HG02884 (cell line): ENCODE data around the gene MROH8.
"Not testable (repeated sequence)": the region's sequence is repeated elsewhere in the genome, so short reads cannot be mapped to it uniquely, and the experiment has no call there.

Source experiments
- ATAC-seq: cut with Tn5 transposase; IDR thresholded peaks from one replicate; pipeline ENCODE4 v1.9.1; 2021; ENCODE audit warnings: mild to moderate bottlenecking, moderate library complexity; ENCODE audit not compliant: unreplicated experiment

MROH8 gene

DNA sequence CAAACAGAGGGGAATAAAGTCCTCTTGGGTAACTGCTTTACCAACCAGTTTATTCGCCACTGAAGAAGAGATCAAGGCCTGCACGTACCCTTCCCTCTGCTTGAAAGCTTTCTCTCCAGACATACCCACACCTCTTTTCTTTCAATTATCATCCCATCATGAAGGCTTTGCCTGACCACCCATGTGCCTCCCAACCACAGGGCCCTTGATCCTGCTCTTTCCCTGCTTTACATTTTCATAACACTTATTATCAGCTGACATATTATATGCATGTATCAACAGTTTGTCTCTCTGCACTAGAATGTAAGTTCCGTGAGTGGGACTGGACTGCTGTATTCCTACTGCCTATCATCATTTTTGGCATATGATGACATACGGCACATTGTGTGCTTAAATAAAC lies 21.1 kb downstream of the MROH8 start:
- ATAC-seq = no peak

DNA sequence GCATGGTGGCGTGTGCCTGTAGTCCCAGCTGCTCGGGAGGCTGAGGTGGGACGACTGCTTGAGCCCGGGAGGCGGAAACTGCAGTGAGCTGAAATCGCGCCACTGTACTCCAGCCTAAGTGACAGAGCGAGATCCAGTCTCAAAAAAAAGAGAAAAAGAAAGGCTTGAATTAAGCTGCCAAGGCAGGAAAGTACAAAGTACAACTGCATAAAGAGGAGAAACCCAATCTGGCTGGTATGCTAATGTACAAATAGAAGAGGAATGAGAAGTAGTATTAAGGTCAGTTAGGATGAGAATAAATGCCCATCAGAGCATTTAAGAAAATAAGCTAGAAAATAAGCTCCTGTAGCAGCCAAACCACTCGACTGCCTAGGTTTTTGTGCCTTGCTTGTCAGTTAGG lies 23.4 kb downstream of the MROH8 start:
- no peak for ATAC-seq

DNA sequence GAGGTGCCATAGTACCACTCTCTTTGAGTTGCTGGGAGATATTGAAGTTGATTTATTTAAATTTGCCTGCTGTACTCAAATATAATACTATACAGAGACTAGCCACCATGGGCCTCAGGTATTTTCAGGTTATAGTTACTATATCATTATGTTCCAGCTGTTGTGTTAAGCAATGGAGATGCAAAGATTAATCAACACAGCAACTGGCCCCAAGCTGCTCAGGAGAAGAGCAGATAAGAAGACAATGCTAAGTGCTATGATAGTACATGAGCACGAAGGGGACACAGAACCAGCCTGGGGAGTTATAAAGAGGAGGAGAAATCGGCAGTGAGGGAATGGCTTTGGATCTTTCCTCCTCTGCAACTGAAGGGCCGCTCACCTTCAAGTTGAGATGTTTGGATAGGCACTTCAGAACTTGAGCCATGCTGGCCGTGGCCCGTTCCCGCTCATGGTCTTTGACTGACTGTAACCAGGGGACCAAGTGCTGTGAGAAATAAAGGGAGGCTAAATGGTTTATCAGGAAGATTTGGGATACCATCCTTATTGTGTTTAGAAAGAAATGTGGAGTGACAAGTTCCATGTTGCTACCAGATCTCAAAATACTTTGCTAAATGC lies 24.6 kb downstream of the MROH8 start:
- ATAC-seq = no peak

DNA sequence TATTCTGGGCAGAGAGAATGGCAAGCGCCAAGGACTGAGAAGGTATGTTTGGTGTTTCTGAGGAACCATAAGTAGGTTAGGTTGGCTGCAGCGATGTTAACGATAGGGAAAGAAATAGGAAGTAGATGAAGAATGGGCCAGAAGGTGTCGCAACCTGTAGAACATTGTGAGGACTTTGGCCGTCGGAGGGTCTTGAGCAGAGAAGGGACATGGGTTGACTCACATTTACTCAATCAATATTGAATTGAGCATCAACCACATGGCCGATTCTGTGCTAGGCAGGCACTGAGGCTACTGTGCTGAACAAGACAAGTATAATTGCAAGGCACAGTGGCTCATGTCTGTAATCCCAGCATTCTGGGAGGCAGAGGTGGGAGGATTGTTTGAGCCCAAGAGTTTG lies 27.1 kb downstream of the MROH8 start:
- no peak for ATAC-seq

DNA sequence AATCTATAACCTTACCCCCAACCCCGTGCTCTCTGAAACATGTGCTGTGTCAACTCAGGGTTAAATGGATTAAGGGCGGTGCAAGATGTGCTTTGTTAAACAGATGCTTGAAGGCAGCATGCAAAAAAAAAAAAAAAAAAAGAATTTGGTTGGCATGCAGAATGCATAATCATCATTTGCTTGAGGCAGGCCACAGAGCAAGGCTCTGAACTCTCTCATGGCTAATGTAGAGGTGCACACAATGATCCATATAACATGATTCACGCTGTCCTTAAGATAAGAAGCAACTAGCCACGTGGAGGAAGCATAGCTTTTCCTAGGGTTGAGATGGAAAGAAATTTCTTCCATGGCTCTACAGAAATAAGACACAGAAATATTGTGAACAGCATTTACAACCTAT lies 27.8 kb downstream of the MROH8 start:
- no peak for ATAC-seq

DNA sequence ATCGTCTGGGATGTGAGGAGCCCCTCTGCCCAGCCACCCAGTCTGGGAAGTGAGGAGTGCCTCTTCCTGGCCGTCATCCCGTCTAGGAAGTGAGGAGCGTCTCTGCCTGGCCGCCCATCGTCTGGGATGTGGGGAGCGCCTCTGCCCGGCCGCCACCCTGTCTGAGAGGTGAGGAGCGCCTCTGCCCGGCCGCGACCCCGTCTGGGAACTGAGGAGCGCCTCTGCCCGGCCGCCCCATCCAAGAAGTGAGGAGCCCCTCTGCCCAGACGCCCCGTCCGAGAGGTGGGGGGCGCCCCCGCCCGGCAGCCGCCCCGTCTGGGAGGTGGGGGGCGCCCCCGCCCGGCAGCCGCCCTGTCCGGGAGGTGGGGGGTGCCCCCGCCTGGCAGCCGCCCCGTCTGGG lies 28.5 kb downstream of the MROH8 start:
- not testable (repeated sequence) for ATAC-seq

DNA sequence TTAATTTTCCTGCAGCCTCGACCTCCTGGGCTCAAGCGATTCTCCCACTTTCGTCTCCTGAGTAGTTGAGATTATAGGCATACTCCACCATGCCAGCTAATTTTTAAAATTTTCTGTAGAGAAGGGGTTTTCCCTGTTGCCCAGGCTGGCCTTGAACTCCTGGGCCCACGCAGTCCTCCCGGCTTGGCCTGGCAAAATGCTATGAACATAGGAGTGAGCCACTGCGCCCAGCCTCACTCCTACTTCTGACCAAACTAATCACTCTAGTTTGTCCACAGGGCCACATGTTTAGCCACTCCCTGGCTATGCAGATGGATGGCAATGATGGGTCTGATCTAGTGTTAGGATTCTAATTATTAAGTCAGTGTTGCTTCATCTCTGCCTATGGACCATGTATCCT lies 32.1 kb downstream of the MROH8 start:
- ATAC-seq = no peak

DNA sequence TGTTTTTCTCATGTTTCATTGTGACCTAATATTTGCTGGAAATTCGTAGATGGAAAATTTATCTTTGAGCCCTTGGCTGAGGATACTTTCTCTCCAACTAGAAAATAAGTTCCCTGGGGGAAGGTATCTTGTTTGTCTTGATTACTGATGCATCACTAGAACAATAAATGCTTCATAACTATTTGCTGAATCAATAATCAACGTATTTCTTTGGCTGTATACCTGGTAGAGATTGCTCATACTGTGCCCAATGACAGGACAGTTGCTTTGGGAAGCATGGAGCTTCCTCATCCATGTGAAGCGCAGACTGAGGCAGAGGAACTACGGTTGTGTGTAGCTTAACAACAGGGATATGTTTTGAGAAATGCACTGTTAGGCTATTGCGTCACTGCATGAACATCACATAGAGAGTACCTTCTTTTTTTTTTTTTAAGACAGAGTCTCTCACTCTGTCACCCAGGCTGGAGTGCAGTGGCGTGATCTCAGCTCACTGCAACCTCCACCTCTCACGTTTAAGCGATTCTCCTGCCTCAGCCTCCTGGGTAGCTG lies 34.4 kb downstream of the MROH8 start:
- ATAC-seq = no peak

DNA sequence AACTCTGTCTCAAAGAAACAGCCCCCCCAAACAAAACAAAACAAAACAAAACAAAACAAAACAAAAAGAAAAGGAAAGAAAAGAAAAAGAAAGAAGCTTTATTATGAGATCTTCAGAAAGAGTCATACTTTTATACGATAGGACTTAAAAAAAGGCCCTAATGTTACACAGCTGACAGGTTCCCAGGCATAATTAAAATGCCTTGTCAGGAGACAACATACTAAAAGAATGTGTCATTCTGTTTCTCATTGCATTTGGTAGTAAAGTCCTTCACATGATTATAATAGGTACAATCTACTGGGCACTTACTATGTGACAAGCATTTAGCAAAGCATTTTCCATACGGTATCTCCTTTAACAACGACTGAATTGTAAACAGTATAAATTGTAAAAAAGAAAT lies 36.6 kb downstream of the MROH8 start:
- ATAC-seq = no peak

DNA sequence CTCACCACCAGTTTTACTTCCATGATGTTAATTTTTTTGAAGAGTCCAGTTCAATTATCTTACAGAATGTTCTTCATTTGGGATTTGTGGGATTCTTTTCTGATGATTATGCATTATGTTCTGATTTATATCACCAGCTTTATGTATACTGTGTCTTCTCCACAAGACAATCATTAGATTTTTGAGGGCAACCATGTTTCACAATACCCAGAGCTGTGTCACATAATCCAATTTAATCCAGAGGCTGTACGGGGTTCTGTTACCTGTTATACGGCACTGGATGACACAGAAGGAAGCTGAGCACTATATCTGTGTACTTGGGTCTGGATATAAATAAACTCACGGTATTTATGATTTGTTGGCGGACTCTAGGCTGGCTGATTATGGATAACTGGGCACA lies 41.8 kb downstream of the MROH8 start:
- ATAC-seq = no peak

DNA sequence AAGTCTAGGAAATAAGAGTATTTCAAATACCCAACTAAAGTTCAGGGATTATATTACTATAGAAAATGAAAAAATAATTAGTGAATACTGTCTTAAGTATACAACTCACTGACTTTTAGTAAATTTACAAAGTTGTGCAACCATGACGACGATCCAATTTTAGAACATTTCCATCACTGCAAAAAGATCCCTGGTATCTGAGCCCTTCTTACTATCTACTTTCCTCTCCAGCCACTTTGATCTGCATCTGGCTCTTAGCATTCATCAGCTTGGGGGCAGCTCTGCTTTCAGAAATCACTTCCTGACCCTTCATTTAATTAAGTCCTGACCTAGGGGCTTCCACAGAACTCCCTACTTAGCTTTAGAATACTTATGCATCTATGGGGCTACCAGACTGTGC lies 45.4 kb downstream of the MROH8 start:
- ATAC-seq = no peak

DNA sequence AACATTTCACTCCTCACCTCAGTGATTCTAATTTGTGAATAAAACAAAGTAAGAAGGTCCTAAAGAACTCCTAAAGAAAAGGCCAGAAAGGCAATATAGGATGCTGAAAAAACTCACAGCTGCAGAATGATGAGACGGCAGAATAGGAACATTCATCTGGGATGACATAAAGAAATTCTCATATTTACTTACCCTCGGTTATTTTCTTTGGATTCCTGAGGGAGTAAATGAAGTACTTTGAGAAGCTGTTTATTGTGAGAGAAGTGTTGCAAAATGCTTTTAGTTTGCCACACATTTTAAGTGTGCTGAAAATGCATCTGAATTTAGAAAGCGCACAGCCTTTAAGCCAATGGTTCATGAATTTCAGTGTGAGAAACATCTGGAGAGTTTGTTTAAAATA lies 47.9 kb downstream of the MROH8 start:
- ATAC-seq = no peak

DNA sequence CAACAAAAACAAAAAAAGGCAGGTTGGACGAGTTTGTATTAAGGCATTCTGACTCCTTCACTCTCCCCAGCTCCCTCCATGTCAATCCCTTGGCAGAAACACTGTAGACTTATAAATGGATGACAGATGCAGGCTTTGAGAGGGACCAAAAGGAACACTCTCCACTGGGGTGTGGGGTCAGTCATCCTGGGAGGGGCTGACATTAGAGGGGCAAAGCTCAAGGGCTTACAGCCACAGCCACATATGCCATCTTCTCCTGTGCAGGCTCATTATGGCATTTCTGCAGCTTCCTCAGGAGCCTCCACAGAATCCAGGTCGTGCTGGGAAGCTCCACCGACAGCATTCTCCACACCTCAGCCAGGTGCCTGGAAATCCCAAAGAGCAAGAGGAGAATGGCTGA lies 50.5 kb downstream of the MROH8 start:
- no peak for ATAC-seq

DNA sequence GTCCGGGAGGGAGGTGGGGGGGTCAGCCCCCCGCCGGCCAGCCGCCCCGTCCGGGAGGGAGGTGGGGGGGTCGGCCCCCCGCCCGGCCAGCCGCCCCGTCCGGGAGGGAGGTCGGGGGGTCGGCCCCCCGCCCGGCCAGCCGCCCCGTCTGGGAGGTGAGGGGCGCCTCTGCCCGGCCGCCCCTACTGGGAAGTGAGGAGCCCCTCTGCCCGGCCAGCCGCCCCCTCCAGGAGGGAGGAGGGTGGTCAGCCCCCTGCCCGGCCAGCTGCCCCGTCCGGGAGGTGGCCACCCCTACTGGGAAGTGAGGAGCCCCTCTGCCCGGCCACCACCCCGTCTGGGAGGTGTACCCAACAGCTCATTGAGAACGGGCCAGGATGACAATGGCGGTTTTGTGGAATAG lies 53.1 kb downstream of the MROH8 start:
- ATAC-seq = not testable (repeated sequence)

DNA sequence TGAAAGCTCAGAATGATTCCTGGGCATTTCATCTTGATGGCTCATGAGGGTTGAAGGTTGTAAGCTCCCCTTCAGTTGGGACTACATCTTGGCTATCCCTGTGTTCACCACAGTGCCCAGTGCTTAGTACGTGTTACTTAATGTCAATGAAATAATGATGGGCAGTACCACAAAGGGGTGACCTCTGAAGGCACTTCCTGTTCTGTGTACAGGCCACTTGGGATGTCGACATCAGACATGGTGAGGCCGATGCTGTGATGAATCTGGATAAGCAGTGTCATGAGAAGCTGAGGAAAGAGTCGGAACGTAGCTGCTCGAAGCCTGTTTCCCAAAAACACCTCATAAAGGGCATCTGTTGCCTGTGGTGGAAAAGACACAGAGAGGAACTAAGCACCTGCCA lies 55.9 kb downstream of the MROH8 start:
- no peak for ATAC-seq

DNA sequence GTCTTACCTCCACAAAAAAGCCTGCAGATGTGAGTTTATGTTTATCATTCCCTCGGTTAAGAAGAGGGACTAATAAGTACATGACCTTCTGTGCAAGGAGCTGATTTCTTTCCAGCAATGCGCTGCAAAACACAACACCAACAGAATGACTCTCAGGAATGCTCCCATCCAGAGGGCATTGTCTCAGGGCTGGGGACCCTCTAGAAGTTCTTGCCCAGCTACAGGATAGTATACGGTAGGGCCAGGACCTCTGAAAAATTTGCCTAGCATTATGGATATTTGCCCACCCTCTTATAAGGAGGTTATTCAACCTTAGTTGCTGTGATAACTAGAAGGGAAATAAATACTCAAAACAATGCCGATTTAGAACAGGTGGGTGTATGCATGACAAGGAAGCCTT lies 58.9 kb downstream of the MROH8 start:
- no peak for ATAC-seq

DNA sequence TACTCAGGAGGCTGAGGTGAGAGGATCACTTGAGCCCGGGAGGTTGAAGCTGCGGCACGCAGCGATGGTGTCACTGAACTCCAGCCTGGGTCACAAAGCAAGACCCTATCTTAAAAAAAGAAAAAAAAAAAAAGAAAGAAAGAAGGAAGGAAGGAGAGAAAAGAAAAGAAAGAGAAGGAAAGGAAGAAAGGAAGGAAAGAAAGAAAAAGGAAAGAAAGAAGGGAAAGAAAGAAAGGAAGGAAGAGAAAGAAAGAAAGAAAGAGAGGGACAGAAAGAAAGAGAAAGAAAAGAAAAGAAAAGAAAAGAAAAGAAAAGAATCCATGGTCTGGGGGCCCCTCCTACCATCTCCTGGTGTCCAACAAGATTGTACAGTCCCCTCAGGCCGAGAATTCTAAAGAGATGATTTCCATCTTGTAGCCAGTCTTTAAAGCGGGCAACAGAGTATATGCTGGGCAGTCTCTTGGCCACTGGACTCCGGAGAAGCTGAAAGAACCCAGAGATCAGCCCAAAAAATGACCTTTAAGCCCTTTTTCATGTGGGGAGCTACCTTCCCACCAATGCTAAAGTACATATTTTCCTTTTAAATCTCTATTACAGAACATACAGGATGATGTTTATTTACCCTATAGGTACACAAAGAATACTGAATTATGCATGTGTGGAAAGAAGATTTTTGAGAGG lies 59.9 kb downstream of the MROH8 start:
- no peak for ATAC-seq

DNA sequence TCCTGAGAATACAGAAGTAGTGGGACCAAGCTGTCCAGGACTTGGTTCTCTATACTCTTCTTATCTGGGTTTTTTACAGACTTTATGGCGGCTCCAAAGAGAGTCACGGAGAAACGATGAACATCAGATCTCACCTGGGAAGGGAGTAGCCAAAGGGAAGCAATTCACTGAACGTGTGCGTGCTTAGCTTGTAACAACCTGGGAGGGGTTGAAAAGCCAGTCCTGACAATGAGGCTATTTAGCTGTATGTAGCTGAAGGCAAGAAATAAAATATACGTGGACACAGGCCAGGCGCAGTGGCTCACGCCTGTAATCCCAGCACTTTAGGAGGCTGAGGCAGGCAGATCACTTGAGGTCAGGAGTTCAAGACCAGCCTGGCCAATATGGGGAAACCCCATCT lies 65.3 kb downstream of the MROH8 start:
- no peak for ATAC-seq

DNA sequence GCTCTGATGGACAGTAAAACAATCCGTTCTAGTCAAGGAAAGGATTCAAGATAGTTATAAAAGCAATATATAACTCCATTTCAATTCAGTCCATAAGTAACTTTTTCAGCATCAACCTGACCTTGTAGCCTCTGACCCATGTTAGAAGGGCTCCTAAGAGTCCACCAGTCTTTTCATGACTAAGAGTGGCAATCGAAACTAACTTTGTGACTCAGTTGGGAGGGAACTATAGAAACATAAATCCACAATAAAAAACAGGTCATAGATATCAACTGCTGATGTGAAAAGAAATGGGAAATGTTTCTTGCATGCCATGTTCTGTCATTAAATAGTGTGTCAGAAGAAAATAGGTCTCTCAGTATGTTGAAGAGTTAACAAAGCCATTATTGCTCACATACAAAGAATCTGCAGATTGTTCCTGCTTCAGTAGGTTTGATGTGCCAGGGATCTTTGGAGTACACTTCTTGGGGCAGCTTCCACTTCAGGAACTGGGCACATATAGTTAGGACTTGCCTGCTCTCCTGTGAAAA lies 67.4 kb downstream of the MROH8 start:
- no peak for ATAC-seq

DNA sequence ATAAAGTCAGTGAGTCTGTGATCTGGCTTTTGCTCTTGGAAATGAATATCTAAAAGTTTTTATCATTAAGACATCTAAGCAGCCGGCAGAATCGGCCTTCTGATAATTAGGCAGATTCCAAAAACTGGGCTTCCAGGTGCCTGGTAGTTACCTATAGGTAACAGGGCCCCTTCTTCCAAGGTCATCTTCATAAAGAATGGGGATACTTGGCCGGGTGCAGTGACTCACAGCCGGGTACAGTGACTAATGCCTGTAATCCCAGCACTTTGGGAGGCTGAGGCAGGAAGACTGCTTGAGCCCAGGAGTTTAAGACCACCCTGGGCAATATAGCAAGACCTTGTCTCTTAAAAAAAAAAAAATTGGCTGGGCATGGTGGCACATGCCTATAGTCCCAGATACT lies 70.7 kb downstream of the MROH8 start:
- ATAC-seq = no peak

DNA sequence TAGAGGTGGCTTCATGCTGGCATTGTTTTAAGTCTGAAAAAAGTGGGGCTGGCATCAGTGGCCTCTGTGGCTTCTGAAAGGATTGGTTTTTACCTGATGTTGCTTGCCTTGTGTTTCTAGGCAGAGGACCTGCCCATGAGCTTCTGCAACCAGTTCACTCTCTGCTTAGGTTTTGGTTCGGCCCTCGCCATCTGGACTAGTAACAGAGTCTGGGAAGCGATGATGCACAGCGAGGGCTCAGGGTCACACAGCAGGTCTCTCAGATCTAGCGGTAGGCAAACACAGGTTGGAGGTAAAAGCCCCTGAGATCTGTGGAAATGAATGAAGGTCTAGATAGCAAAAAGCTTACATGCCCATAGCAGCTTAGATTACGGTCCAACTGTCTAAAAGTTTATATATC lies 76.8 kb downstream of the MROH8 start:
- no peak for ATAC-seq

DNA sequence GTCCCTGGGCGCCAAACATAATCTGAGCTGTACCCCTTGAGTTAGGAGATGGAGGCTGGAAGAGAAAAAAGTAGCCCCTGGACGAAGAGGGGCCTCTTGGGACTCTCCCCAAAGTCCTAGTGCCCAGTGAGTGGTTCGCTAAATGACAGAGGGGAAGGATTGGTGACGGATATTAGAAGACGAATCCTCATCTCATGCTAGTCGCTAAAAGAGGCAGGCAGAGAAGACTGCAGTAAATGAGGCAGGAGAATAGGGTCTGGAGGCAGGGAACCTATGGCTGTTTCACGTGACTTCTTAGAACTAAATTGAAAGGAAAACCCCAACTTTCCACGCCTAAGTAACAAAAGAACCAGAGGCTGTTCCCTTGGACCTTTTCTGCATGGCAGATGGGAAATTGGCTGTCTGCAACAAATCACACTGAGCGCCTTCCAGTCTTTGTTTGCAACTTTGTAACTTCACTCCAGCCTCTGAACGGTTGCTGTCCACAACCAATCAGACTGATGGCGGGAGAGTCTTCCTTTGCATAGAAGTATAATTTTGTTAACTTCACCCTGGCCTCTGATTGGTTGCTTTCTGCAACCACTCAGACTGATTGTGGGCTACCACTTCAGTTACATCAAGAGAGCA lies 82.8 kb downstream of the MROH8 start:
- ATAC-seq = no peak
